Epidermal melanocyte (primary cell): ENCODE results near the gene CYP46A1.
"Not testable (repeated sequence)": the region's sequence is repeated elsewhere in the genome, so short reads cannot be mapped to it uniquely, and the experiment has no call there.

ENCODE experiments used
- DNase-seq: peaks from one replicate; pipeline ENCODE4 v3.0.0; 2011; ENCODE audit warnings: low spot score; ENCODE audit not compliant: insufficient read length

CYP46A1 gene

DNA sequence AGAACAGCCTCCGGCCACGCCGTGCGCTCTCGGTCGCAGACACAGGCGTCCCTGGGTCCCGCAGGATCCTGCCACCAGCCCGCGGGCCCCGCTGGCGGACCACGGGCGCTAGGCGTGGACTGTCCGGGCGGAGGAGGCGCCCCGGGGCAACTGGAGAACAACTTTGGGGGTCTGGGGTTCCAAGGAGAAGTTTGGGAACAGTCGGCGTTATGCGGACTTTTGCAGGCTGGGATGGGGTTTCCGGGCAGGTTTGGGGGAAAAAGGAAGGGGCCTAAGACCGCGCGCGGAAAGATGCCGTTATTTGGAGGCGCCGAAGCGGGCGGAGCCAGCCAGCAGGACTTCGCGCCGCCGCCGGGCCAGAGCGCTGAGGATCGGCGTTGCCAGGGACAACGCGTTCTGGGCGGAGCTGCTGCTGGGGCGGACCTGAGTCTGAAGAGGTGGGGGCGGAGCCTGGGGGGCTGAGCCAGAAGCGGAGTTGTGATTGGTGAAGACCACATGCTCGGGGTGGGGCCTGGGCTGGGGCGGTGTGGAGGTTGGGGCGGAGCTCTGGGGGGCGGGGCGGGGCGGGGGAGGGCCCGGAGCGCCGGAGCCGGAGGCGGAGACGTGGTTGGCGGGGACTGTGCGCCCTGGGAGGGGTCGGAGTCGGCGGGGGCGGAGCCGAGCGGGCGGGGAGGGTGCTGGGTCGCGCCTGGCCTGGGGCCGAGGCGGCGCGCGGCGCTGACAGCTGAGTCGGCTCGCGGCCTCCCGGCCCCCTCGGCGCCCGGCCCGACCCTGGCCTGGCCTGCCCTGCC, at the start of gene CYP46A1:
Gene CYP46A1, plus strand, starts transcription at position 680 of the 791 bp plus-strand sequence. CDS start 120 bp downstream, outside the sequence.
- peak; percentile 98 for DNase-seq

GRCh38 chr14:99634443-99634842, 49.7 kb upstream of the CYP46A1 start:
- no peak for DNase-seq

DNA sequence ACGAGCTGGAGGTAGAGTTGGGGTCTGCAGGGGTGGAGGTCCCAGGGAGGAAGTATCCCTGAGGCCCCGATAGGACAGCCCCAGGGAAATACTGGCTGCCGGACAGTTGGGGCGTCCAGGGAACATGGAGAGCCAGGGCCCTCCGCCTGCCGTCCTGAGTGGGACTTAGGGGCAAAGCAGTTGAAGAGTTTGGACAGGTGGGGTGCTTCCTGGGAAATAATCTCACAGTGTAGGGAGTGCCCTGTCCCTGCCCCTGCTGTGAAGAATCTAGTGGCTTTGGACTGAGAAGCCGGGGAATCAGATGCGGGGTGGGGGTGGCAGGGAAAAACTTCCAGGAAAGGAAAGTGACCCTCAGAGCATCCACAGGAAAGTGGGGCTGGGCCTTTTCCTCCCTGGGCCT, 49.0 kb upstream of the CYP46A1 start:
- no peak for DNase-seq

- no peak for DNase-seq
Measured at GRCh38 chr14:99636487-99636886, 47.6 kb upstream of the CYP46A1 start.

DNA sequence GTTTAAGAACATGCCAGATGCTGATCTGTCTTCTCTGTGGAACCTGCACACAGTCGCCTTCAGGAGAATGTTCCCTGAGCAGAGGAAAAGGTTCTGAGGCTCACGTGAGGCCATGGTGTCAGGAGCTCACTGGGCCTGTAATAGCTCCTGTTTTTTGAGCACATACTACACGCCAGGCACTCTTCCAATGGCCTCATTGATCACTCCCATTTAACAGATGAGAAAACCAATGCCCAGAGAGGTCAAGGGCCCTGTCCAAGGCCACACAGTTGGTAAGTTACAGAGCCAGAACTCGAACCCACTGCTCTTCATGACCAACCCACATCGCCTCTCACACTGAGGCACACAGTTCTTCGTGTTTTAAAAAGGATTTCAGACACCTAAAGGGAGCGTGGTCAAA, 46.5 kb upstream of the CYP46A1 start:
- DNase-seq, result no peak

DNA sequence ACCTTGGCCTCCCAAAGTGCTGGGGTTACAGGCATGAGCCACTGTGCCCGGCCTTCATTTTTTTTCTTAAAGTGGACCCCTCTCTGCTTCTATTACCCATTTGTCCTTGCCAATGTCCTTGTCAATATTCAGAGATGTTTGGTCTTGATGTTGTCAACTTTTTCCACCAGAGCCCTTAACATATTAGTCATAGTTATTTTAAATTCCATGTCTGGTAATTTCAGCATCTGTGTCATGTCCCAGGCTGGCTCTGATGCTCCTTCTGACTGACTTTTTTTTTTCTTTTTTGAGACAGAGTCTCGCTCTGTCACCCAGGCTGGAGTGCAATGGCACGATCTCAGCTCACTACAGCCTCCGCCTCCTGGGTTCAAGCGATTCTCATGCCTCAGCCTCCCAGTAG, 41.3 kb upstream of the CYP46A1 start:
- DNase-seq, result not testable (repeated sequence)

- DNase-seq, result no peak
Measured at GRCh38 chr14:99643343-99643742, 40.8 kb upstream of the CYP46A1 start.

DNA sequence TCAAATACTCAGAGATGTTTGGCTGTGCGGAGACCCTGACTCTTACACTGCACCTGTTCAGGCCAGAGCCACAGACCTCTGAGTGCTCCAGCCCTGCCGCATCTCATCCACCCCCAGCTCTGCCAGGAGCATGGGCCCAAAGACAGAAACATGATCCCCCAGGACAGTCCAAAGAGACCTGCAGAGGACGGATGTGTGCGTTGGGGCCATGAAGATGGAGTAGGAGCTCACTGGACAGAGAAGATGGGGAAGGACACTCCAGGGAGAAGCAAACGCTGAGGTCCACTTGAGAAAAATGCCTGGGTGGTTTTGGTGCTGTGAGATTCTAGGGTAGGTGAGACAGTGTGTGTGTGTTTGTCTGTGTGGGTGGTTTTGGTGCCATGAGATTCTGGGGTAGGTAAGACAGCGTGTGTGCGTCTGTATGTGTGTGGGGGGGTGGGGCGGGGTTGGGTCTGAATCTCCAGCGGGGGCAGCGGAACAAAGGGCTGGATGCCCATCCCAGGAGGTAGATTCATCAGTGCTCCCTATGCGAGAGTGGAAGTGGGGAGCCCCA, 40.0 kb upstream of the CYP46A1 start:
- DNase-seq, result no peak

- DNase-seq, result peak; percentile 32
Measured at GRCh38 chr14:99644723-99645544, 39.2 kb upstream of the CYP46A1 start, which contains the start of gene HHIPL1. Gene HHIPL1 (plus strand): TSS chr14:99645129. CDS start chr14:99645208, 79 bp downstream.

DNA sequence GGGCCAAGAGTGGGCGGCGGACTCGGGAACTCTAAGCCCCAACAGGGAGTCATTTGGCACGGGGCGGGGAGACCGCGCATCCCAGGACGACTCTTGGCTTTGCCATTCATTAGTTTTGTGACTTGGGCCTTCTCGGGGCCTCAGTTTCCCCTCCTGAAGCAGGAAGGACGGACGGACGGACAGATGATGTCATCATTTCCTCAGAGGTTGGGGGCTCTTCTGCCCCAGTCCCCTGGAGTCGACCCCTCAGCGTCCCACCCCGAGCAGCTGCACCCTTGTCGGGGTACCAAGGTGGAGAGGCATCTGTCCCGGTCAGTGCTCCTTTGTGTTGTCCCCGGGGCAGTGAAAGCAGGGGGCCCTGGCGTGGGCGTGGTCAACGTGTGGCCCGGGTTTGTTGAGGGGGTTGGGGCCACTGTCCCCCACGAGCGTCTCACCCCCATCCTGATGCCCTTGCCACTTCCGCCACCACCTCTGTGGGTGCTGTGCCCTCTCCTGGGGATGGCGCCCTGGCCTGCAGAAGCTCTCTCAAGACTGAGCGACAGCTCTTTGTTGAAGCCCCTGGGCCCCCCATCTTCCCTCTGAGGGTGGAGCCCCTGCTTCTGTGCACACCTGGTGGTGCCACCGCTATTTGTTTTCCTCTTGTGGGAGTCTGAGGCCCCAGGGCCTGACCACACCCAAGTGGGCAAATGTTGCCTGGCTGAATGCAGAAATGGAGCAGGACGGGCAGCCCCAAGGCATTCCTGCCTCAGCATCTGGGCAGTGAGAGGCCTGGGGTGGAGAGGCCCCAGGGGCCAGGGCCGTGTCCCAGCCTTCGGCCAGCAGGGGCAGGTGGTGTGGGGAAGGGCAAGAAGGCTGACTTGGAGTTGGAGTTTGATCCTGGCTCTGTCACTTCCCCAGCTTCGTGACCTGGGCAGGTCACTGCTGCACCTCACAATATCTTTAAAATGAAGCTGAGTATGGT, 38.3 kb upstream of the CYP46A1 start:
- DNase-seq, result no peak

DNA sequence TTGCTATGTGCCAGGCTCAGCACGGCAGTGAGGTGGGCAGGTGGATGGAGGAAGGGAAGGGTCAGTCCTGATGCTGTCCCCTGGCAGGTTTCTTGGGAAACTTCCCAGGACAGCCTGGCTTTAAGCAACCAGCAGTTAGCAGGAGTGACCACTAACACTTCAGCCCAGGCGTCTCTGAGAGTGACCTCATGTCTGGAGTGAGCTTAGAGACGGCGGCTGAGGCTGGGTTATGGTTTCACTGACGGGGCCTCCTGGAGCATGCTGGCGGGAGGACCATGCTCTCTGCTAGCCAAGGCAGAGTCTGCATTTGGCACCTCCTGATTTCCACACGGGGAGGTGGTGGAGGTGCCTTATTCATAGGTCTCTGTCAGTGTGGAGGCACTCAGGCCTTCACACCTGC, 36.7 kb upstream of the CYP46A1 start:
- DNase-seq, result no peak

DNA sequence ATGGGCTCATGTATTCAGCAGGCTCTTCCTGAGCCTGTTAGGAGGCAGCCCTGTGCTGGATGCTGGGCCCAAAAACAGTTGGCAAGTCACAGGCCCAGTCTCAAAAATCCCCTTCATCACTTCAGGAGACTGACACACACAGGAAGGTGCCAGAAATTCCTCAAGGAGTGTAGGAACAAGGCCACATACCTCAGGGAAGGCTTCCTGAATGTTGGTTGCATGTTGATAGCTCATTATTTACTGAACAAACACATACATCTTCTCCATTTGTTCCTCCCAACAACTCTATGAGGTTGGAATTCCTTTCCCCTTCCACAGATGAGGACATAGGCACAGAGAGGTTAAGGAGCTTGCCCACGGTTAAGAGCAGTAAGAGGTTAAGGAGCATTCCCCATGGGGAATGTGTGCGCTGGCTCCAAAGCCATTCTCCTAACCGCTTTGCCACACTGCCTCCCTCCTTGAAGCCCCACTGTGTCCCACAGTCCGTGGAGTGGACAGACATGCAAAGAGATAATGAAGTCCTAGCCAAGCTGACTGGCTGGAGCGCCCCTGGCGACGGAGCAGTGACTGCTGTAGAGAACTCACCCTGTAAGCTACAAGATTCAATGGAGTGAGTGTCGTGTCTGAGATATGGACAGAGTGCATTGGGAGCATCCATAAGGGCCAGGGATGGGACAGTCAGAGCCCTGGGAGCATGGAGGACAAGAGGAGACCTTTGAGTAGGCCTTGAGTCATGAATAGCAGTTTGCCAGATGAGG, 35.9 kb upstream of the CYP46A1 start:
- no peak for DNase-seq

GRCh38 chr14:99649219-99649618, 34.9 kb upstream of the CYP46A1 start:
- DNase-seq, result no peak

DNA sequence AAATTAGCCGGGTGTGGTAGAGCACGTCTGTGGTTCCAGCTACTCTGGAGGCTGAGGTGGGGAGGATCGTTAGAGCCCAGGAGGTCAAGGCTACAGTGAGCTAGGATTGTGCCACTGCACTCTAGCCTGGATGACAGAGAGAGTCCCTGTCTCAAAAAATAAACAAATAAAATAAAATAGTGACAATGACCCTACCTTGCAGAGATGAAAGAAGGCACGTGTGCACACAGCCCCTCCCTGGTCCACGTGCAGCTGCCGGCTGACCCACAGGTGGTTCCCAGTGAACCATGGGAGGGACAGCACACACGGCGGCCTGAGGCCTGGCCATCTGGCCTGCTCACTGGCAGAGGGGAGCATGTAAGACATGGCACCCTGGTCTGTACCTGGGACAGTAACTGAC, 34.5 kb upstream of the CYP46A1 start:
- DNase-seq, result no peak

DNA sequence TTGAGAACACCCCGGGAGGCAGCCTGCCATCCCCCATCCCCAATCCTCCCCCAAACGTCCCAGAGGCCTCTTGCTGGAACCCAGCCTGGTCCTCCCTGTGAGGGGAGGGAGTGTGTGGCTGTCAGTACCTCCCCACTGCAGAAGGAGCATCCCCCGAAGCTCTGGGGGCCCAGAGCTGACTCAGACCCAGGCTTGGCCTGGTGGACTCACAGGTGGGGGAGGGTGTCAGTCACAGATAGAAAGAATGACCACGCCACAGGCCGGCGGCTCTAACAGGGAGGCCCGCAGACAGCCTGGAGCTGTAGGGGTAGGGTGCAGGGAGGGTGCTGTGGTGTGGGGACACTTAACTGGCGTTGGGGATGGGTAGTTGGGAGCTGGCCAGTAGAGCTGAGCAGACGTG, 33.9 kb upstream of the CYP46A1 start:
- DNase-seq, result no peak

DNA sequence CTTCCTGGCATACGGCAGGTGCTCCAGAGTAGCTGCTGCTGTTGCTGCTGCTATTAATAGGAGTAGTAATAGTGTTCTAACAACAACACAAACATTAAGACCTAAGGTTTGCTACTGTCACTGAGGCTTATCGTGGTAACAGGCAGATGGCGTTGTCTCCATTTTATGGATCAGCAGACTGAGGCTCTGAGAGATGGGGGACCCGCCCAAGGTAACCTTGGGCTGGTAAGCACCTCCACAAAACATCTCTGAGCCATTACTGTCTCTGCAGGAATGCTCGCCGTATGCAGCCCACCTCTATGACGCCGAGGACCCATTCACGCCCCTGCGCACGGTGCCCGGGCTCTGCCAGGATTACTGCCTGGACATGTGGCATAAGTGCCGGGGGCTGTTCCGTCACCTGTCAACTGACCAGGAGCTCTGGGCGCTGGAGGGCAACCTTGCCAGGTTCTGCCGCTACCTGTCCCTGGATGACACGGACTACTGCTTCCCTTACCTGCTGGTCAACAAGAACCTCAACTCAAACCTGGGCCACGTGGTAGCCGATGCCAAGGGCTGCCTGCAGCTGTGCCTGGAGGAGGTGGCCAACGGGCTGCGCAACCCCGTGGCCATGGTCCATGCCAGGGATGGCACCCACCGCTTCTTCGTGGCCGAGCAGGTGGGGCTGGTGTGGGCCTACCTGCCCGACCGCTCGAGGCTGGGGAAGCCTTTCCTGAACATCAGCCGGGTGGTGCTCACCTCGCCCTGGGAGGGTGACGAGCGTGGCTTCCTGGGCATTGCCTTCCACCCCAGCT, 31.9 kb upstream of the CYP46A1 start:
- no peak for DNase-seq

DNA sequence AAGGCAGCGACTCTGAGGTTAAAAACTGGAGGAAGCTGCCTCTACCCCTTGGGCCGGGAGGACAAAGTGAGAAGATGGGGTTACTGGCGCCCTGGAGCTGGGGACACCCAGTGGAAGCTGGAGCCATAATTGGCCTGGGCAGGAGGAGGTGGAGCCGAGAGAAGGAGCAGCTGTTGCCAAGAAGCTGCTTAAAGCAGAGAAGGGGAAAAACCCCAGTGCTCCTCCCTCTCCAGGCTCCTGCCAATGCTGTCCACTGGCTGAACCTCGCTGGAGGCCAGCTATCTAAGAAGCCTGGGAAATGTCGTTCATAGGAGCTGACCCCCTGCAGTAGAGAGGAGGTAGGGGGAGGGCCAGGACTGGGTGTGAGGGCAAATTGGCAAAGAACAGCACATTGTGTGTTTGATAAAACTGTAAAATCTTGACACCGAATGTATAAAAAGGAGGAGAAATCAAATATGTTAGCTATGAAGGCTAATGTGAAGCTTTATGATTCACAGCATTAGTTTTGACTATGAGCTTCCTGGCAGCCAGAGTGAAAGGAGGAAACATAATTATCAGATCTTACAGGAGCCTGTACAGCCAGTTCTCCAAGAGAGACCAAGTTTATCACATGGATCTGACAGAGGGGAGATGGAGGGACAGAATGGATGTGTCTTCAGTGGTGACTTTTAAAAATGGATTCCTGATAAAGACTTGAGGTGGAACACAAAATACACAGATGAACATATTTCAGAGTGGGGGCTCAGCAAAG, 29.7 kb upstream of the CYP46A1 start:
- peak; percentile 77 for DNase-seq

GRCh38 chr14:99655521-99655920, 28.6 kb upstream of the CYP46A1 start:
- DNase-seq, result no peak

DNA sequence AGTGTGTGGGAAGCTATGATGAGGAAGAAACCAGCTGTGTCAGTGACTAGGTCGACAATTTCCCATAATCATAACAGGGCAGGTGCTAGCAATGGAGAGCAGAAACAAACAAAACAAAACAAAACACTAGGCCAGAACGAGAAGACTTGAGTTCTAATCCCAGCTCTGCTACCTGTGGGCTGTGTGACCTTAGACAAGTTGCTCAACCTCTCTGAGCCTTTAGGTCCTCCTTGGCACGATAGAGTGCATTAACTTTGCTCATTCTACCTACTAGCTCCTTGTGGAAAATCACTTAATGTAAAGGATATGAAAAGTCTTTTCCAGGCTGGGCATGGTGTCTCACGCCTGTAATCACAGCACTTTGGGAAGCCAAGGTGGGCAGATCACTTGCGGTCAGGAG, 27.9 kb upstream of the CYP46A1 start:
- no peak for DNase-seq
